Activated naive CD8-positive, alpha-beta T cell treated with anti-CD3 and anti-CD28 coated beads for 36 hours (primary cell): Measurements from ENCODE around the gene EOLA1. TPM values are rescaled to one million over a fixed set of nuclear protein-coding genes. Genes with fewer than 3 reads are reported as not detected.
"Not testable (repeated sequence)": the region's sequence is repeated elsewhere in the genome, so short reads cannot be mapped to it uniquely, and the experiment has no call there.

Experiments
- DNase-seq: peaks from one replicate; pipeline ENCODE4 v3.0.0; 2021
- H3K27ac Mint-ChIP-seq: one replicate; pipeline ENCODE4 v1.8.0; 2022; ENCODE audit warnings: mild to moderate bottlenecking, moderate library complexity, mixed read lengths
- H3K27me3 Mint-ChIP-seq: one replicate; pipeline ENCODE4 v1.8.0; 2022; ENCODE audit warnings: mild to moderate bottlenecking, mixed read lengths
- H3K36me3 Mint-ChIP-seq: one replicate; pipeline ENCODE4 v1.8.0; 2021; ENCODE audit warnings: mild to moderate bottlenecking, mixed read lengths
- H3K4me1 Mint-ChIP-seq: one replicate; pipeline ENCODE4 v1.8.0; 2021; ENCODE audit warnings: mixed read lengths
- H3K4me3 Mint-ChIP-seq: one replicate; pipeline ENCODE4 v1.8.0; 2022; ENCODE audit warnings: mild to moderate bottlenecking, moderate library complexity, mixed read lengths
- H3K9me3 Mint-ChIP-seq: one replicate; pipeline ENCODE4 v1.8.0; 2022; ENCODE audit warnings: mixed read lengths
- total RNA-seq, 2 experiments: library from RNA; stranded (reverse); gene quantifications; one replicate each; pipeline ENCODE4 v1.2.3, GENCODE V29; 2021

EOLA1 gene
- total RNA-seq, 2 experiments from 2014 or later: 26.8 to 30.5 TPM

- not testable (repeated sequence) for H3K9me3 Mint-ChIP-seq, H3K27ac Mint-ChIP-seq, H3K4me3 Mint-ChIP-seq, H3K36me3 Mint-ChIP-seq, H3K27me3 Mint-ChIP-seq, H3K4me1 Mint-ChIP-seq, DNase-seq
Measured at GRCh38 chrX:149547782-149548181, 7.0 kb downstream of the EOLA1 start.

GRCh38 chrX:149549701-149550100 is 8.9 kb downstream of the EOLA1 start, which contains the start of gene HSFX3:
Gene HSFX3, minus strand, starts transcription at chrX:149549924. Its CDS starts 72 bp downstream, at chrX:149549852.
- not testable (repeated sequence) for DNase-seq, H3K4me1 Mint-ChIP-seq, H3K36me3 Mint-ChIP-seq, H3K27ac Mint-ChIP-seq, H3K9me3 Mint-ChIP-seq, H3K4me3 Mint-ChIP-seq, H3K27me3 Mint-ChIP-seq

DNA sequence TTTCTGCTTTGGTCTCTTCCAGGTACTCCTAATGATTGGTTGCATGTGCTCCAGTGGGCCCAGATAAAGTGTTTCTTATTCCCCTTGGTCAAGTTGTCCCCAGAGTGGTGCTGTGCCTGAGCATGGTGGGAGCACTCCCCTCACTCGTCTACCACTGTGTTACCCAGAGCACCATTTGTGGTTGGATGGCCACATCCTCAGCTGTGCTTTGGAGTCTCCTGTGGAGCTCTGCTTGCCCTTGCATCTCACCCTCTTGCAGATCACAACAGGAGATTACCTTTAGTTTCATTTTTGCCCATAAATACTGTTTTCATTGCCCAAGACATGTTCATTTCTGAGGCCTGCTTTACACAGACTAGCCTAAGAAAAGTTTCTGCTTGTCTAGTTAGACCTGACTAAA is 9.6 kb downstream of the EOLA1 start:
- not testable (repeated sequence) for DNase-seq, H3K27ac Mint-ChIP-seq, H3K36me3 Mint-ChIP-seq, H3K27me3 Mint-ChIP-seq, H3K4me1 Mint-ChIP-seq, H3K9me3 Mint-ChIP-seq, H3K4me3 Mint-ChIP-seq

GRCh38 chrX:149551245-149551938 is 10.6 kb downstream of the EOLA1 start:
- DNase-seq, H3K27ac Mint-ChIP-seq, H3K4me3 Mint-ChIP-seq, H3K36me3 Mint-ChIP-seq, H3K27me3 Mint-ChIP-seq, H3K9me3 Mint-ChIP-seq, H3K4me1 Mint-ChIP-seq: not testable (repeated sequence)

- H3K4me3 Mint-ChIP-seq, DNase-seq, H3K9me3 Mint-ChIP-seq, H3K4me1 Mint-ChIP-seq, H3K27ac Mint-ChIP-seq, H3K27me3 Mint-ChIP-seq, H3K36me3 Mint-ChIP-seq: not testable (repeated sequence)
Measured at GRCh38 chrX:149551939-149552248, 11.1 kb downstream of the EOLA1 start.

GRCh38 chrX:149555251-149555650 is 14.4 kb downstream of the EOLA1 start:
- not testable (repeated sequence) for H3K27ac Mint-ChIP-seq, H3K9me3 Mint-ChIP-seq, H3K27me3 Mint-ChIP-seq, H3K4me1 Mint-ChIP-seq, H3K4me3 Mint-ChIP-seq, H3K36me3 Mint-ChIP-seq, DNase-seq

GRCh38 chrX:149563359-149563758 is 22.5 kb downstream of the EOLA1 start:
- Mint-ChIP-seq H3K27me3 (no peaks in the 10 kb centered on the region), H3K36me3 (no peaks in the 10 kb centered on the region), H3K27ac (no peak overlapping the region), H3K9me3 (no peaks in the 10 kb centered on the region), H3K4me1 (no peaks in the 10 kb centered on the region), H3K4me3 (no peak overlapping the region)
- no peak for DNase-seq

DNA sequence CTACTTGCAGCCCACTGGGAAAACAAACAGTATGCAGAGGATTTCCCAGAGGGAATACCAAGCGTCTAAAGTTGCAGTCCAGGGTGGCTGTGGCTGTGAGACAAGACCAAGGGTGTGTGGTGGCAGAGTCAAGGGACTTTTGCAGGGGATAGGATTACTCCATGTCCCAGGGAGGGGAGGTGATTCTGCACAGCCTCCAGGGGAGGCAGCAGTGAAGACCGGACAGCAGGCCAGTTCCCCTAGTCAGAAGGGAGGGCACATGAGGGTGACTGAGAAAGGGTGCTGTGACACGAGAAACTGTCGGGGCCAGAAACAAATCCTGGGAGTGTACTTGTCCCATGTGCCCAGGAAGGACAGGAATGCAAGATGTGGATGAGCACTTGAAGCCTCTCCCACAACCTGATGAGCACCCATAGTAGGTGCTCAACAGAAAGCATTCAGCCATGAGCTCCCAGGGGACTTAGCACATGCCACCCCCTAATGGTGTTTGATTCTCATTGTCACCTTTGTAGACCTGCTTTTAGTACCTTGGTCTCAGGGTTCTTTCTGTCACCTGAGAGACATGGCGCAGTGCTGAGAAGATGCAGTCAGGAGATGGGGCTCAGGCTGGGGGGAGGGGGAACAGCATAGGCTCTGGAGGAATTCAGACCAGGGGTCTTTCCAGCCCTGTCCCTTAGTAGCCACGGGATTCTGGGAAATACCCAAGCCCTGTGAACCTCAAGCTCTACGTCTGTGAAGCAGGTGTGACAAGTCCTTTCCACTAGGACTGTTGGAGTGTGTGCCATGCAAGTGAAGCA is 27.0 kb downstream of the EOLA1 start:
- Mint-ChIP-seq H3K27ac (no peak overlapping the region), H3K9me3 (no peaks in the 10 kb centered on the region), H3K36me3 (no peaks in the 10 kb centered on the region), H3K4me3 (no peak overlapping the region), H3K27me3 (peaks cover 5% of the 10 kb centered on the region), H3K4me1 (peaks cover 11% of the 10 kb centered on the region)
- no peak for DNase-seq

- Mint-ChIP-seq H3K27ac (no peak overlapping the region), H3K36me3 (no peaks in the 10 kb centered on the region), H3K9me3 (no peaks in the 10 kb centered on the region), H3K4me1 (peaks cover 14% of the 10 kb centered on the region), H3K4me3 (no peak overlapping the region), H3K27me3 (peaks cover 5% of the 10 kb centered on the region)
- no peak for DNase-seq
Measured at GRCh38 chrX:149568701-149569296, 28.0 kb downstream of the EOLA1 start.

GRCh38 chrX:149569770-149570169 is 29.0 kb downstream of the EOLA1 start:
- Mint-ChIP-seq H3K4me3 (no peak overlapping the region), H3K9me3 (no peaks in the 10 kb centered on the region), H3K27me3 (peaks cover 5% of the 10 kb centered on the region), H3K36me3 (no peaks in the 10 kb centered on the region), H3K27ac (no peak overlapping the region), H3K4me1 (peaks cover 14% of the 10 kb centered on the region)
- DNase-seq: no peak

GRCh38 chrX:149570668-149571067 is 29.9 kb downstream of the EOLA1 start:
- Mint-ChIP-seq H3K27me3 (peaks cover 5% of the 10 kb centered on the region), H3K4me3 (no peak overlapping the region), H3K36me3 (no peaks in the 10 kb centered on the region), H3K9me3 (no peaks in the 10 kb centered on the region), H3K4me1 (peaks cover 14% of the 10 kb centered on the region), H3K27ac (no peak overlapping the region)
- DNase-seq: no peak

GRCh38 chrX:149571770-149572169 is 31.0 kb downstream of the EOLA1 start:
- no peak overlapping the region for H3K4me3 Mint-ChIP-seq
- DNase-seq: no peak
- no peak overlapping the region for H3K27ac Mint-ChIP-seq
- peaks cover 5% of the 10 kb centered on the region for H3K27me3 Mint-ChIP-seq
- no peaks in the 10 kb centered on the region for H3K36me3 Mint-ChIP-seq
- H3K9me3 Mint-ChIP-seq: no peaks in the 10 kb centered on the region
- H3K4me1 Mint-ChIP-seq: peaks cover 14% of the 10 kb centered on the region

DNA sequence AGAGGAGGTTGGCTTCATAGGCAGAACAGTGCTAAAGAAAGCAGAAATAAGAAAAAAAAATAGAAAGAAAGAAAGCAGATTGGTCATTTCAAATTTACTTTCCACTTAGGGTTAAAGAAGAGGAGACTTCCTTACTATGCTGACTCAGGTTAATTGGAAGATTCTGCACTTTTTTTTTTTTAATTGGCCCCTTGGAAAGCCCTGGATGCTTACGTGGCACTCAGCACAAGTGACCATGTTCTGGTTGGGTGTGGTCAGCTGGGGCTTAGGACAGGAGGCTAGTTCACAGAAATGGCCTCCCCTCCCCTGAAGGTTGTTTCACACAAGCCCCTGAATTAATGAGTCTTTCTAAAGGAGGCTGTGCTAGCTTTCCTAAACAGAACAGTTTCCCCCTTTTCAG is 31.9 kb downstream of the EOLA1 start:
- H3K36me3 Mint-ChIP-seq: no peaks in the 10 kb centered on the region
- peaks cover 5% of the 10 kb centered on the region for H3K27me3 Mint-ChIP-seq
- peak overlapping the region; percentile 62 for H3K27ac Mint-ChIP-seq
- H3K9me3 Mint-ChIP-seq: no peaks in the 10 kb centered on the region
- no peak overlapping the region for H3K4me3 Mint-ChIP-seq
- H3K4me1 Mint-ChIP-seq: peaks cover 14% of the 10 kb centered on the region
- no peak for DNase-seq

DNA sequence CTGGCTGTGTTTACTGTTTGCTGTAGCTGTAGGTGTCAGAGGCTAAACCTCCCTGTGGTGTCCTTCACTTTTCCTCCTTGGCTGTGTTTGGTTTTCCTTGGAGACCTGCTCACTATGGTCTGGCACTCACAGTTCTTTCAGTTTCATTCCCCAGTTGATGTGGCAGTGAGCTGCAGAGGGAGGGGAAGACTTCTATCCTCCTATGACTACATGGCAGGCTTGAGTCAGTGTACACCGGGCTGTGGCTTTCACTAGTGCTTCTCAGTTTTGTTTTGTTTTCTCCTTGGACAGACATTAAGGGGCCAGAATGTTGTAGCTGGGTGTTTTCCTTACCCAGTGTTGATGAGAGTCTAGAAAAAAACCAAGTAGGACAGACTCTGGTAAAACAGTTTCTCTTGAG is 32.6 kb downstream of the EOLA1 start:
- H3K27ac Mint-ChIP-seq, H3K36me3 Mint-ChIP-seq, H3K9me3 Mint-ChIP-seq, H3K27me3 Mint-ChIP-seq, H3K4me3 Mint-ChIP-seq, DNase-seq: not testable (repeated sequence)
- peaks cover 14% of the 10 kb centered on the region for H3K4me1 Mint-ChIP-seq

DNA sequence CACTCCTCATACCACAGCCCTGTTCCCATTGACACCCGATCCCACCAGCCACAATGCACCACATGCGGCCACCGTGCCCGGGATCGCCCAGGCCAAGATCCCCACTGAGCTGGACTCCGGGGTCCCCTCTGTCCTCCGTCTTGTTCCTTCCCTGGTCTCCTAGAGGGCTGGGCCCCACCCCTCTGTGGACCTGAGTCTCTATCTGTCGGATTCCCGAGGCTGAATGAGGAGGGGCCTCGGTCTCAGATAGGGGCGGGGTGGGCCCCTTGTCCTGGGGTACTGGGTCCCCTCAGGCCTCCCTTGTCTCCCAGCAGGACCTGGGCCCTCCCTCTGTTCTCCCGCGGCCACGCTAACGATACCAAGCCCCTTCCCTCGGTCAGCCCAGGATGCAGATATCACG is 44.8 kb downstream of the EOLA1 start:
- H3K27ac Mint-ChIP-seq, H3K4me3 Mint-ChIP-seq, H3K27me3 Mint-ChIP-seq, DNase-seq, H3K36me3 Mint-ChIP-seq, H3K4me1 Mint-ChIP-seq, H3K9me3 Mint-ChIP-seq: not testable (repeated sequence)

DNA sequence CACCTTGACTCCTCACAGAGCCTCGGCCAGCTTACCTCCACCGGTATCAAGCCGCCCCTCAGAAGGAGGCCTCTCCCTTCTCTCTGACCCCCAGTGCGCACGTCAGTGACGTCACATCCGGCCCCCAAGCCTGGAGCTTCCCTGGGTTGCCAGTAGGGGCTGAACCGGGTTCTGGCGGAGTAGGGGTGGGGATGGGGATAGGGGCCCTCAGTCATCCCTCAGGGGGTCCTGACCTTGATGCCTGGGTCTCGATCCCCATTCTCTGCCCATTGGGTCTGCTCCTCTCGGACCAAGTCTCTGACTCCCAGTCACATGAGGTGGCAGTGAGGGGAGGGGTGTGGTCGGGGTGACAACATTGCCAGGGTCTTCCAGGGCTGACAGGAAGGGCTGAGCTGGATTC is 46.5 kb downstream of the EOLA1 start, which contains the start of gene MAGEA9B:
TSS of gene MAGEA9B (minus strand) at position 101 of the 400 bp plus-strand sequence. CDS start 4,280 bp downstream, outside the sequence.
- H3K4me1 Mint-ChIP-seq, H3K36me3 Mint-ChIP-seq, DNase-seq, H3K27me3 Mint-ChIP-seq, H3K27ac Mint-ChIP-seq, H3K9me3 Mint-ChIP-seq, H3K4me3 Mint-ChIP-seq: not testable (repeated sequence)
